HG03442 (cell line): ENCODE measurements around the gene TENM4.

Experiments used
- ATAC-seq: cut with Tn5 transposase; IDR thresholded peaks from one replicate; pipeline ENCODE4 v1.9.1; 2021; ENCODE audit warnings: mild to moderate bottlenecking, moderate library complexity; ENCODE audit not compliant: unreplicated experiment

The TENM4 gene

GRCh38 chr11:78954696-78955095 lies 486.1 kb downstream of the TENM4 start:
- ATAC-seq, result no peak

GRCh38 chr11:78954261-78954660 lies 486.6 kb downstream of the TENM4 start:
- no peak for ATAC-seq

GRCh38 chr11:78952890-78953289 lies 487.9 kb downstream of the TENM4 start:
- no peak for ATAC-seq

- ATAC-seq, result no peak
Observed at GRCh38 chr11:78952175-78952574, 488.7 kb downstream of the TENM4 start.

GRCh38 chr11:78949976-78950690 lies 490.7 kb downstream of the TENM4 start:
- no peak for ATAC-seq

GRCh38 chr11:78946945-78947902 lies 493.6 kb downstream of the TENM4 start:
- no peak for ATAC-seq

GRCh38 chr11:78943841-78944240 lies 497.0 kb downstream of the TENM4 start:
- no peak for ATAC-seq

GRCh38 chr11:78943154-78943553 lies 497.7 kb downstream of the TENM4 start:
- no peak for ATAC-seq

- no peak for ATAC-seq
Observed at GRCh38 chr11:78941226-78941851, 499.5 kb downstream of the TENM4 start.

GRCh38 chr11:78940500-78941225 lies 500.2 kb downstream of the TENM4 start:
- no peak for ATAC-seq

GRCh38 chr11:78938971-78939370 lies 501.9 kb downstream of the TENM4 start:
- ATAC-seq, result no peak

GRCh38 chr11:78938036-78938435 lies 502.8 kb downstream of the TENM4 start:
- ATAC-seq, result no peak

- ATAC-seq, result no peak
Observed at GRCh38 chr11:78935398-78936068, 505.3 kb downstream of the TENM4 start.

GRCh38 chr11:78933350-78933749 lies 507.5 kb downstream of the TENM4 start:
- no peak for ATAC-seq

- ATAC-seq, result no peak
Observed at GRCh38 chr11:78932757-78933156, 508.1 kb downstream of the TENM4 start.

GRCh38 chr11:78931891-78932290 lies 508.9 kb downstream of the TENM4 start:
- no peak for ATAC-seq

GRCh38 chr11:78930810-78931523 lies 509.9 kb downstream of the TENM4 start:
- no peak for ATAC-seq

- ATAC-seq, result no peak
Observed at GRCh38 chr11:78929906-78930220, 511.0 kb downstream of the TENM4 start.

GRCh38 chr11:78929207-78929905 lies 511.5 kb downstream of the TENM4 start:
- ATAC-seq, result no peak
